Measurements from ENCODE around the gene TAF1L.
"Not testable (repeated sequence)": the region's sequence is repeated elsewhere in the genome, so short reads cannot be mapped to it uniquely, and the experiment has no call there.

TAF1L gene, protein sequence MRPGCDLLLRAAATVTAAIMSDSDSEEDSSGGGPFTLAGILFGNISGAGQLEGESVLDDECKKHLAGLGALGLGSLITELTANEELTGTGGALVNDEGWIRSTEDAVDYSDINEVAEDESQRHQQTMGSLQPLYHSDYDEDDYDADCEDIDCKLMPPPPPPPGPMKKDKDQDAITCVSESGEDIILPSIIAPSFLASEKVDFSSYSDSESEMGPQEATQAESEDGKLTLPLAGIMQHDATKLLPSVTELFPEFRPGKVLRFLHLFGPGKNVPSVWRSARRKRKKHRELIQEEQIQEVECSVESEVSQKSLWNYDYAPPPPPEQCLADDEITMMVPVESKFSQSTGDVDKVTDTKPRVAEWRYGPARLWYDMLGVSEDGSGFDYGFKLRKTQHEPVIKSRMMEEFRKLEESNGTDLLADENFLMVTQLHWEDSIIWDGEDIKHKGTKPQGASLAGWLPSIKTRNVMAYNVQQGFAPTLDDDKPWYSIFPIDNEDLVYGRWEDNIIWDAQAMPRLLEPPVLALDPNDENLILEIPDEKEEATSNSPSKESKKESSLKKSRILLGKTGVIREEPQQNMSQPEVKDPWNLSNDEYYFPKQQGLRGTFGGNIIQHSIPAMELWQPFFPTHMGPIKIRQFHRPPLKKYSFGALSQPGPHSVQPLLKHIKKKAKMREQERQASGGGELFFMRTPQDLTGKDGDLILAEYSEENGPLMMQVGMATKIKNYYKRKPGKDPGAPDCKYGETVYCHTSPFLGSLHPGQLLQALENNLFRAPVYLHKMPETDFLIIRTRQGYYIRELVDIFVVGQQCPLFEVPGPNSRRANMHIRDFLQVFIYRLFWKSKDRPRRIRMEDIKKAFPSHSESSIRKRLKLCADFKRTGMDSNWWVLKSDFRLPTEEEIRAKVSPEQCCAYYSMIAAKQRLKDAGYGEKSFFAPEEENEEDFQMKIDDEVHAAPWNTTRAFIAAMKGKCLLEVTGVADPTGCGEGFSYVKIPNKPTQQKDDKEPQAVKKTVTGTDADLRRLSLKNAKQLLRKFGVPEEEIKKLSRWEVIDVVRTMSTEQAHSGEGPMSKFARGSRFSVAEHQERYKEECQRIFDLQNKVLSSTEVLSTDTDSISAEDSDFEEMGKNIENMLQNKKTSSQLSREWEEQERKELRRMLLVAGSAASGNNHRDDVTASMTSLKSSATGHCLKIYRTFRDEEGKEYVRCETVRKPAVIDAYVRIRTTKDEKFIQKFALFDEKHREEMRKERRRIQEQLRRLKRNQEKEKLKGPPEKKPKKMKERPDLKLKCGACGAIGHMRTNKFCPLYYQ (N-terminal part only)

DNA sequence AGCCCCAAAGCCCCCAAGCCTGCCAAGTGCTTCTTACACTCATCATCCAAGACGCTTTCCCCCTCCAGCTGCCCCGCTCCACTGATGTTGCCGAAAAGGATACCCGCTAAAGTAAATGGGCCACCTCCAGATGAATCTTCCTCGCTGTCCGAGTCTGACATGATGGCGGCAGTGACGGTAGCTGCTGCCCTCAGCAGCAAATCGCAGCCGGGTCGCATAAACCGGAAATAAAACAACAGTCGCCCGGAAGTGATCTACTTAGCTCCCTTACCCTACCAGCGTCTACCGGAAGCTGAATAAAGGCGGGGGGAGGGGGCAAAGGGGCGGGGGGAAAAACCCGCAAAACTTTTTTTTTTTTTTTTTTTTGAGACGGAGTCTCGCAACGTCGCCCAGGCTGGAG lies at the start of gene TAF1L:
TAF1L (minus strand) TSS at position 308 of the 400 bp plus-strand sequence; CDS start at position 218, 90 bp downstream.
- no peak for DNase-seq (ENCODE audit: low read depth in 2 of 2)

DNA sequence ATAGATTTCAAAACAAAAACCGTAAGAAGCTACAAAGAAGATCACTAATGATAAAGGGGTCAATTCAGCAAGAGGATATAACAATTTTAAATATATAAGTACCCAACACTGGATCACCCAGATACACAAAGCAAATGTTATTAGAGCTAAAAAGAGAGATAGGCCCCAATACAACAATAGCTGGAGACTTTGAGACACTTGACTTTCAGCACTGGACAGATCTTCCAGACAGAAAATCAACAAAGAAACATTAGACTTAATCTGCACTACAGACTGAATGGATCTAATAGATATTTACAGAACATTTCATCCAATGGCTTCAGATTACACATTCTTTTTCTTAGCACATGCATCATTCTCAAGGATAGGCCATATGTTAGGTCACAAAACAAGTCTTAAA lies 46.3 kb upstream of the TAF1L start:
- no peak for DNase-seq (ENCODE audit: low read depth in 2 of 2)

DNA sequence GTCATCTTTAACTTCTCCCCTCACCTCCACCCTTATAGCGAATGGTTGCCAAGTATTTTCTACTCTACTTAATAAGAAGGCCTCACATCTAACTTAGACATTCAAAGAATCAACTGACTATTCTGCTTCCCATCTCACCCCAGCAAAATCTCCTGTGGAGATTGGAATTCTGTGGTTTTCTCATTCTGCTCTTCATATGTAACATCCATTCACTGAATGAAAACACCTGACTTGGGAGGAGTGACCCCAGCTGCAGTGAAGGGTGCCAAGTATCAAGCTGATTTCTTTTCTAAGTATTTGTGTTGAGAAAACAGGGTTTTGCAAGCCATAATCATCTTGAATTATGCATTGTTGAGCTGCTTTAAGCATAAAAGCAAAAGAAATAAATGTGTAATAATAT lies 42.5 kb upstream of the TAF1L start:
- no peak for DNase-seq (ENCODE audit: low read depth in 2 of 2)

DNA sequence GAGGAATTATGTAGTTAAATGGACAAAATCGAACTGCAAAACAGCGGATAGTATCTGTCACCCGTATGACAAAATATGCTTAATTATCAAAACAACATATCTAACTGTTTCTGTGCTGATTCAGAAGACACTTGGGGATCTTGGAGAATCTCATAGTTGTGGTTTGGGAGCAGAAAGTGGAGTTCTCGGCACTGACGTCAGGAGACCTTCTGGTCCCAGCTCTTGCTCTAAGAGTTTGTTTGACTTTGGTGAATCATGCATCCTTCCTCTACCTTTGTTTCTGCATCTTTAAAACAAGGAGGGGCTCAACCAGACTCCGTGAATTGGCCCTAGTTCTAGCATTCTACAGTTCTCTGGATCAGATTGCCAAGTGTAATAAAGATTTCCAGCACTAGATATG lies 37.0 kb upstream of the TAF1L start:
- DNase-seq (ENCODE audit: low read depth in 2 of 2), result no peak

DNA sequence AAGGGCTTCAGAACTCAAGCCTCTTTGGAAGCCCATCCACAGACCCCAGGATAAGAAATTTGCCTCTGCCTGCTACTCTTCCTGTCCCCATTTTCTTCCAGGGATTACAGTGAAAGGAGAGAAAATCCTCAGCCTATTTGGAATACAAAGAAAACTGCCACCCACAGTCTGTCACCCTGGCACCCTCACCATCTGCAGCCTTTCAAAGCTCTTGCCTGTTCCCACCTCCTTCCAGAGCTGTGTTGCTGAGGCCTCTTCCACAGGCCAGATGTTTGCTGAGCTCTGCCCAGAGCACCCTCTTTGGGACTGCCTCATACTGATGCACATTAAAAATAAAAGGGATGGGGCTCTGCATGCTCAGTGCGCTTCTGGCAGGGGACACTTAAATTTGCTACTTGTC lies 35.9 kb upstream of the TAF1L start:
- no peak for DNase-seq (ENCODE audit: low read depth in 2 of 2)

DNA sequence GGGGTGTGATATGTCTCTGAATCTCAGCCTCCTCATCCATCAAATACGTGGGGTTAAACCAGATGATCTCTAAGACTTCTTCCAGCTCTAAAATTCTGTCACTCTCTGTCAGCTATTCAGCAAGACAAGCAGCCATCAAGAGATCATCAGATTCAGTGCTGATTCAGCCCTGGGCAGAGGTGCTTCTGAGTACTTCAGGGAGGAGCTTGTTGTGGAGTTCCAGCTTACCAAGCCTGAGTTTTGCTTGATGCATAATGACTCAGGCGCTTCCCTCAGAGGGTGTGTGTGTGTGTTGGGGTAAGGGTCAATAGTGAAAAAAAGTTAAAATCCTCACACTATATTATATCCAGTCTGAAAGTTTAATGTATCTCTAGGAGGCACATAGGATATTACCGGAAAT lies 29.6 kb upstream of the TAF1L start:
- DNase-seq (ENCODE audit: low read depth in 2 of 2), result no peak

DNA sequence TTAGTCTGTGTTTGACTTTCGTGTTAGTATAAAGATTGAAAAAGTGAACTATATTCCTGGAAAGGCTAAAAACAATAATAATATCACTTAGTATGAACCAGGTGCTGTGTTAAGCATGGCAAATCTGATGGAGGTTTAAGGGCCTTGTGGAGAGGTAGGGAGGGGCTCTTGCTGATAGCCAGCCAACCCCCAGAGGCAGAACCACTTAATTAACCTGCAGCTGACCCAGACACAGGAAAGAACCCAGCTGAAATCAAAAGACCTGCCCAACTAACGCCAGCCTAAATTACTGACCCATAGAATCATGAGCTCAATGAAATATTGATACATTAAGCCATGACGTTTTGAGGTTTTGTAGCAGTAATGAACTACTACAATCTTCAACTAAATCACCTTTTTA lies 28.3 kb upstream of the TAF1L start:
- DNase-seq (ENCODE audit: low read depth in 2 of 2), result no peak

DNA sequence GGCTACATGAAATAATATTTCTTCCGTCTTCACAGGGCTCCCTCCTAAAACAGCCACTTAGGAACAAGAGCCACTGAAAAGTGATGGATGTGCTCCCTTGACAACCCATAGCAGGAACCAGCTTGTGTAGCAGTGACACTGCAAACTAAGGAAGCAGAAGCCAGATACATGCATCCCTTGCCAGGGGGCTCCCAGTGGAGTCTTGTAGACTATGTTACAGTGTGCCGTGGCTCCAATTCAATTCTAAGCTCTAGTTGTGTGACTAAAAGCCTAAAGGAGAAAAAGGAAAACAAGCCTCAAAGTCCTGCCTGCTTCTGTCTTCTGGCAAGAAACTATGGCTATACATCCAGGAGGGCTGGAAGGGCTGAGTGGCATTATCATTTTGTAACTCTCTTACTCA lies 12.2 kb upstream of the TAF1L start:
- DNase-seq (ENCODE audit: low read depth in 2 of 2), result no peak

DNA sequence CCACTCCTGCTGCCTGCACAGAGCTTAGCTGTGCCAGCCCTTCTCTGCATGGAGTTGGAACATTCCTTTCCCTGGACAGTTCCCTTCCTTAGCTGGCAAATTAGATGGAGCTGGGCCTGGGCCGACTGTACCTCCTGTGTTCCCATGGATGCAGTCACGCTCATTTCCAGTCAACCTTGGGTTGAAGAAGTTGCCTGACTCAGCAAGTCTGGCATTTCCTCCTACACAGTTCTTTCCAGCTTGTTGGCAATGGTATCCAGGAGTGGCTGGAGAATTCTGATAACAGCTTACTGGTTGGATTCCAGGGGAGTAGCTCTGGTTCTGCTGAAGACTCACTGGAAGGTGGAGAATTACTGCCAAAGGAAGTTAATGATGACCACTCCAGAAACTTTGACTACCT lies 9.2 kb upstream of the TAF1L start:
- DNase-seq (ENCODE audit: low read depth in 2 of 2), result no peak

DNA sequence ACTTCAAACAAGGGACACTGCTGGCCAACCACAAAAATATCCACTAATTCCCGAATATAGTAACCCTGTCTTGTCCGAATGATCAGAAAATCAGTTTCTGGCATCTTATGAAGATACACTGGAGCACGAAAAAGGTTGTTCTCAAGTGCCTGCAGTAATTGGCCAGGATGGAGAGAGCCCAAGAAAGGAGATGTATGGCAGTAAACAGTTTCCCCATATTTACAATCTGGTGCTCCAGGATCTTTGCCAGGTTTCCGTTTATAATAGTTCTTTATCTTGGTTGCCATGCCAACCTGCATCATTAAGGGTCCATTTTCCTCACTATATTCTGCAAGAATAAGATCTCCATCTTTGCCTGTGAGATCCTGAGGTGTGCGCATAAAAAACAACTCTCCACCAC lies 2.3 kb downstream of the TAF1L start:
- DNase-seq (ENCODE audit: low read depth in 2 of 2), result not testable (repeated sequence)

DNA sequence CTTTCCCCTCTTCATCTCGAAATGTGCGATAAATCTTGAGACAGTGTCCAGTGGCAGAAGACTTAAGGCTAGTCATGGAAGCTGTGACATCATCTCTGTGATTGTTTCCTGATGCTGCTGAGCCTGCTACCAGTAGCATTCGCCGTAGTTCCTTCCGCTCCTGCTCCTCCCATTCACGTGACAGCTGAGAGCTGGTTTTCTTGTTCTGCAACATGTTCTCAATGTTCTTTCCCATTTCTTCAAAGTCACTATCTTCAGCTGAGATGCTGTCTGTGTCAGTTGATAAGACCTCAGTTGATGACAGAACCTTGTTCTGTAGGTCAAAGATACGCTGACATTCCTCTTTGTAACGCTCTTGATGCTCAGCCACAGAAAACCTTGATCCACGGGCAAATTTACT lies 3.5 kb downstream of the TAF1L start:
- DNase-seq (ENCODE audit: low read depth in 2 of 2), result no peak

DNA sequence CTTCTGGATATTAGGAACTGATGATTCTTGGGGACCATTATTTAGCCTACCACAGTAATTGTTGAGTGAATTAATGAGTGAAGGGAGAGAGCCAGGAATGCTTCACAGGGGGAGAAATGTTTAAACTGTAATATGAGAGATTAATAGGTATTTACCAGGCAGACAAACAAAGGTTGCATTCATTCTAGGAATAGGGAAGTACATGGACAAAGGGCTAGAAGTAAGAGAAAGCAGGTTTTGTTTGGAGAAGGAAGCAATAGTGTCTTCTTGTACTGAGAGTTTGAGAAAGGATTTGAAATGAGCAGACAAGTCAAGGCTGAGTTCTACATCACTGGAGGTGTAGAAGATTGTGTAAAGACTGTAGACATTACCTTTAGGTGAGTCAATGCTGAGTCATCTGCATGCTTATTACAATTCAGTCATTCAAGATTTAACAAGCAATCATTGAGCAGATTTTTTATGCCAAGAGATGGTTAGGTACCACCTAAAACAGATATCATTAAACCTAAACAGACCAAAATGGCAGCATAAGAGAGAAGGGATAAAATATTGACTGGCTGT lies 8.0 kb downstream of the TAF1L start:
- no peak for DNase-seq (ENCODE audit: low read depth in 2 of 2)

DNA sequence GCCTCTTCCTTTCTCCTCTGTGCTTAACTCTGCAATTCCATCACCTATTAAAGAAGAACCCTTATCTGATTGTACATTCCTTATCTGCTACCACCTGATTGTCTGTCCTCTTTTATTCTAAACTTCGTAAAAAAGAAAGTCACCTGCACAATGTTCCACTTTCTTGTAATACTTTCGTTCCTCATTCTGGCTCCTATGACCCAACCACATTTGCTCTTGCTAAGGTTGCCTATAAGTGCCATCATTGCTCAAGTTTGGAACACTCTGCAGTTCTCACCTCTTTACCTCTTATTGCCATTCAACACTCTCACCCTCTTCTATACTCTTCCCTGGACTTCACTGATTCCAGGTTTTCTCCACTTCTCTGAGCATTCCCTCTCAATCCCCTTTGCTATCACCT lies 10.1 kb downstream of the TAF1L start:
- no peak for DNase-seq (ENCODE audit: low read depth in 2 of 2)

DNA sequence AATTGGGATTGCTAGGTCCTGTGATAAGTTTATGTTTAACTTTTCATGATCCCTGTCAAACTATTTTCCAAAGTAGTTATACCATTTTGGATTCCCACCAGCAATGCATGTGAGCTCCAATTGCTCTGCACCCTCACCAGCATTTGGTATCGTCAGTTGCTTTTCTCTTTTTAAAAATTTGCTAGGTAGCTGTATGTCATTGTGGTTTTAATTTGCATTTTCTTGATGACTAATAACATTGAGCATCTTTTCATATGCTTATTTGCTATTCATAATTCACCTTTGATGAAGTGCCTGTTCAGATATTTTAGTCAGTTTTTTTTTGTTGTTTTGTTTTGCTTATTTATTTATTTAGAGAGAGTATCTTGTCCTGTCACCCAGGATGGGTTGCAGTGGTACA lies 12.5 kb downstream of the TAF1L start:
- DNase-seq (ENCODE audit: low read depth in 2 of 2), result no peak

DNA sequence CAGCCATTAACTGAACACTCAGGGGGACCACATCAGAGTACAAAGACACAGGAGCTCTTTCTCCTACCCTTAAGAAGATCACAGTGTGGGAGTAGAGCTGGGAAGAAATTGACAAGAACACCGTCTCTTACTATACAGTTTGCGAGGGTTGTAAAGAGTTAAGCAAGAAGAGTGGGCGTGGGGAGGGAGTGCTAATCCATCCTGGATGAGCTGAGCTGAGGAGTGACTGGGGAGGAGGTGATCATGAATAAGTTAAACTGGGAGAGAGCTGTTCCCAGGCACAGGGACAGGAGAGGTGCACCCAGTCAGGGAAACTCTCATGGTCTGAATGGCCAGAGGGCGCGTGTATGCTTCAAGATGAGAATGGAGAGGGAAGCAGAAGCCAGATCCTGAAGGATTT lies 17.2 kb downstream of the TAF1L start:
- no peak for DNase-seq (ENCODE audit: low read depth in 2 of 2)

DNA sequence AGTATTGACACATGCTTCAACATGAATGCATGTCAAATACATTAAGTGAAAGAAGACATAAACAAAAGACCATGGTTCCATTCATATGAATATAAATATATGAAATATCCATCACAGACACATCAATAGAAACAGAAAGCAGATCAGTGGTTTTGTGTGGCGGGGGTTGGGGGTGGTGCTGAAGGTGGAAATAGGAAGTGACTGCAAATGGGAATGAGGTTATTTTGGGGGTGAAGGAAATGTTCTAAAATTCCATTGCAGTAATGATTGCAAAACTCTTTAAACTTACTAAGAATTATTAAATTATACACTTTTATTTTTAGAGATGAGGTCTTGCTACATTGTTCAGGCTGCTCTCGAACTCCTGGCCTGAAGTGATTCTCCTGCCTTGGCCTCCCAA lies 28.7 kb downstream of the TAF1L start:
- DNase-seq (ENCODE audit: low read depth in 2 of 2), result no peak

DNA sequence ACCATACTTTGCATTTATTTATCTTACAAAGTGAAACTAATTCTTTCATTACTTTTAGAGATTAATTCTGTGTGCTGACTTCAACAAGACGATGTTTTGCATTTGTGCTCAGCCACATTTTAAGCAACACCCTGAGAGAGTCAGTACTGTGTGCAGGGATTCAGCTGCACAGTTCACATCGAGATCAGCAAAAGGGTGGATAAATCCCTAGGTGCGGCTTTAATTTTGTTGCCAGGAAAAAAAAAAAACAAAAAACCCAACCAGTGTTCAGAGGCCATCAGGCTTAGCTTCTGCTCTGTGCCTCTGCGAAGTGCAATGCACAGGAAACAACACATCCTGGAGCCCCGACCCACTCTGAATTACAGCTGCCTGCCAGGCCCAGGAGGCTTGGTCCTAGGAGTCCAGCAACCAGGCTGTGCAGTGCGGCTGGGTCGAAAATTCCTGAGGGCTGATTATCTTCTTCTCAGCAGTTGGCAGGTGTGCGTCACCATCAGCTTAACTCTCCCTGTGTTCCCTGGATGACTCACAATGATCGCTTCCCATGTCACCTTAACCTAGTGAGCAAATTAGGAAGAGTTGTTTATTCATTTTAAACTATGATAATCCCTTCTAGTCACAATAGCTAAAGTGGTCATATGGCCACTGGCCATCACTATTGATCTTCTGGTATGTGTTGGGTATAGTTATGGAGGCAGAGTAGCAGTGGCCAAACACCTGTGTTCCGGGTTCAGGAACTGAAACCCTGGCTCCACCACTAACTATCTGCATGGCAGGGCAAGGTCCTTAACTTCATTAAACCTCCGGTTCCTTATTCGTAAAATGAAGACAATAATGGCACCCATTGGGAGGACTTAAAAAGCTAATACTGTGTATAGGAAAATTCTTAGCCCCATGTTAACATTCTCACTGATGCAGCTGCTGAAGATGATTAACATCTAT lies 31.3 kb downstream of the TAF1L start:
- no peak for DNase-seq (ENCODE audit: low read depth in 2 of 2)

DNA sequence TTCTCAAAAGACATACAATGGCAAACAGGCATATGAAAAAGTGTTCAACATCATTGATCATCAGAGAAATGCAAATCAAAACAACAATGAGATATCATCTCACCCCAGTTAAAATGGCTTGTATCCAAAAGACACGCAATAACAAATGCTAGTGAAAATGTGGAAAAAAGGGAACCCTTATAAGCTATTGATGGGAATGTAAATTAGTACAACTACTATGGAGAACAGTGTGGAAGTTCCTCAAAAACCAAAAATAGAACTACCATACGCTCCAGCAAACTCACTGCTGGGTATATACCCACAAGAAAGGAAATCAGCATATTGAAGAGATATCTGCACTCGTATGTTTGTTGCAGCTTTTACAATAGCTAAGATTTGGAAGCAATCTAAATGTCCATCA lies 36.4 kb downstream of the TAF1L start:
- not testable (repeated sequence) for DNase-seq (ENCODE audit: low read depth in 2 of 2)

DNA sequence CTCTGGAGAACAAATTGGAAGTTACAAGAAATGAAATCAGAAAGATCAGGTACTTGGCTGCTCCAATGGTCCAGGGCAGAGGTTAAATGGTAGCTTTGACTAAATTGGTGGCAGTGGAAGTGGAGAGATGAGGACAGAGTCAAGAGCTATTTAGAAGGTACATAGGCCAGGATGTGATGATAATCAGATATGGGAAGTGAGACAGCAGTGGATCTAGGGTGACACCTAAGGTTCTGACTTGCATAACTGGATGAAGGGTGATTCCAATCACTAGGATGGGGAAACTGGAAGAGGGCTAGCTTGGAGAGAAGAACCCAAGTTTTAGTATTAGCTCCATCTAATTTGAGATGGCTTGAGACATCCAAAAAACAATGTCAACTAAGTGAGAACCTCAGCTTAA lies 38.5 kb downstream of the TAF1L start:
- no peak for DNase-seq (ENCODE audit: low read depth in 2 of 2)

DNA sequence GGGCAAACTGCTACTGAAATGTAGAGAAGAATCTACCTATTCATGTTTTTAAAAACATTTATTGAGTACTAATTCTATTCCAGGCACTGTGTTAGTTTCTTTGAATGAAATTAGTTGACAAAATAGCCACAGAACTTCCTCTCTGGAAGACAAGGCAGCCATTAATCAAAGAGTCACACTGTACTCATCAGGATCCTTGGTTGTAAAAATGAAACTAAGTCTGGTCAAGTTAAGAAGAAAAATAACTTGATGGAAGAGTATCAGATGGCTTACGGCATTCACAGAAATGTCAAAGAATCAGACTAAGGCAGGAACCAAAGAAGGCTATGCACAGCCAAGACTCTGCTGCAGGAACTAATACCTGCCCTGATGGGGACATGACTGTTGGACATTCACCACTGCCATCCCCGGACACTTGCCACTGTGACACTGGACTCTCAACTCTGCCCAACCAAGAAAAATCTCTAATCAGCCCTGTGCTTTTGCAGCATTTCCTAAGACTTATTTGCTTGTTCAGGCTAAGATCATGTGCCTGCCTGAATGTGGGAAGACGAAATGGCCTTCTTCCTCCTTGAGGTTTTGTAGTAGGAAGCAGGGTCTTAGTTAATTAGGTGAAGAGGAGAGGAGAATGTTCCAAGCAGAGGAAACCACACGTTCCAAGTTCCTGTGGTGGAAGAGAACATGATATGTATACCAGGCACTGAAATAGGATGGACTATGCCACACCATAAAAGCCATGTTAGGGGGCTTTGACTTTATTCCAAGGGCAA lies 39.2 kb downstream of the TAF1L start:
- DNase-seq (ENCODE audit: low read depth in 2 of 2), result no peak

Measured in stimulated activated CD4-positive, alpha-beta T cell treated with anti-CD3 and anti-CD28 coated beads, Interleukin-1b, Interleukin-23, amount 100 ng/mL, for 4 hours (primary cell).